Activated gamma-delta T cell (primary cell): ENCODE results near the gene EDAR.

Source experiments
- DNase-seq: peaks from one replicate; lab custom pipeline; 2025; lab: John Stamatoyannopoulos, UW
- total RNA-seq, 2 donors: gene quantifications; one replicate each; lab custom pipeline; 2026; lab: John Stamatoyannopoulos, UW

Gene EDAR
- 0.48 to 1.3 reads per million in 2 donors for total RNA-seq

DNA sequence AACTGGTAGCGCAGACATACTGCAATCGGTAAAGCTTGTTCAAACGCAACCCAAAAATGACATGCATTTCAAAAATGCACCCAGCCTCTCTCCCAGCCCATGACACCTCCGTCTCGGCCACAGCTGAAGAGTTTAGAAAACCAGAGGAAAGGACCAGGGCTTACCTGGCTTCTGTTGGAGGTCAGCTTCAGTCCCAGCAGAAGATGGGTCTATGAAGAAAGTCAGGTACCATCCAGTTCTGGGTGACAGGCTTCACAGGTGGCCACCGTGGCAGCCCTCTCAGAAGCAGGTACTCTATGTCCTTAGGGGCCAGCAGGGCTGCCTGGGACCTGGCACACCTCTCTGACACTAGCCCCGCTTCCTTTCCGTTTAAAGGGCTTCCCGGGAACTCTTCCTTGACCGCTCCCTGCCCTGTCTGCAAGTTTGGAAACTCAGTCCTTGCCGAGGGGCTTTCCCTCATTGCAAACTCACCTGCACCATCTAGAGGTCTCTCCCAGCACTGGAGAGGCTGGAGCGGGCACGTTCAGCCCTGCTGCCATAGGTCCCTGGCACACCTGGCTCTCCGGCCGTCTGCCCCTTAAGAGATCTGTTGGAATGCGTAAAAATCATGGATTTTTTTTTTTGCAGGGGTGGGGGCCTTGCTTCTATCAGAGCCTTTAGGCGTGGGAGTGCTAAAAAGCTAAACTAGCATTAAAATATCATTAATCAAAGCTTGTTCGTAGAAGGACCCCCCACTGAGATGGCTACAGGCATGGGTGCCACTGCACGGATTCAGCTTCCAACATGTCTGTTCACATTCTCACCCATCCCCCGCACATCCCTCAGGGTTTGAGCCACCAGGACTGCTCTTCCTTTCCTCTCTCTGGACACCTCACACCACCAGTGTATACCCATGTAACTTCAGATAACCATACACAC lies at the start of gene EDAR:
EDAR (minus strand) TSS at position 425 of the 918 bp plus-strand sequence. CDS start 58,206 bp downstream, outside the sequence.
- no peak for DNase-seq

GRCh38 chr2:109033171-109033570 lies 44.2 kb upstream of the EDAR start:
- DNase-seq = no peak

- no peak for DNase-seq
Measured at GRCh38 chr2:109032229-109032820, 43.3 kb upstream of the EDAR start.

- DNase-seq = peak; percentile 48
Measured at GRCh38 chr2:109031476-109032228, 42.6 kb upstream of the EDAR start.

DNA sequence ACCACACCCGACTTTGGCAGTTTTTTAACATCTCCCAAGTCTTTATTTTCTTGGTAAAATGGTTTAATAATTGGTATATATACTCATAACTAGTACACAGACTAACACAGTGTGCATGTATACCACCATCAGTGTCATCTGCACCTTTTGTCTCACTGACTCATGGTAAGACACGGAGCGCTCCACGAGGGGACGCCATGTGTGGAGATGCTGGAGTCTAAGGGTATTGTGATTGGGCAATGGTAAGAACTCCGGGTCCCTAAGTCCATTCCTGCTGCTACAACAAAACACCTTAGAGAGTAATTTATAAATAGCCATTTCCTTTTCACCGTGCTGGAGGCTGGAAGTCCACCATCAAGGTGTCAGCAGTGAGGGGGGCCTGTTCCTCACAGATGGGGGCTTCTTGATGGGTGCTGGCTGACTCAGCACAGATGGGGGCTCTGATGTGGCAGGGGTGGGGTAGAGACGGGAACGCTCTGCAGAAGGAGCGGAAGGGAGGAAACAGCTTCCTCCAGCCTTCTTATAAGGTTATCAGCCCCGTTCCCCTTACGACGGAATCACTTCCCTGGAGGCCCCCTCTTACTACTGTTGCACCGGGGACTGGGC lies 42.0 kb upstream of the EDAR start:
- no peak for DNase-seq

- DNase-seq = no peak
Measured at GRCh38 chr2:109029490-109030201, 40.6 kb upstream of the EDAR start.

- no peak for DNase-seq
Measured at GRCh38 chr2:109028738-109029489, 39.9 kb upstream of the EDAR start.

DNA sequence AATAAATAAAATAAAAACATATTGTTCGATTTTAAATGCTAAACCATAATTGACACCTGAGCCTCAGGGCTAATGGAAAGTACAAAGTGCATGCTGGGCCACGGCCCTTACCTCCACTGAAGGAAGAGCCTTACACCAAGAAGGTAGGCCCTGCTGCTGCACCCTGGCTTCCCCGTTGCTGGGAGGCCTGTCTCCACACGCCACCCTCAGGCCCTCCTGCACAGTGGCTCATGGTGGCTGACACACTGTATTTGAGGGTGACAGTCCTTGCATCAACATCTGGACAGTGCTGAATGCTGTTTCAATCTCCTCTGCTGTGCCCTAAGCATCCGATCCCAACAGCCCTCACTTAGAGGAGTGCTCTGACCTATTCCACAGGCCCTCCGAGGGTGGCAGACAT lies 39.3 kb upstream of the EDAR start:
- no peak for DNase-seq

- no peak for DNase-seq
Measured at GRCh38 chr2:109027702-109028101, 38.7 kb upstream of the EDAR start.

DNA sequence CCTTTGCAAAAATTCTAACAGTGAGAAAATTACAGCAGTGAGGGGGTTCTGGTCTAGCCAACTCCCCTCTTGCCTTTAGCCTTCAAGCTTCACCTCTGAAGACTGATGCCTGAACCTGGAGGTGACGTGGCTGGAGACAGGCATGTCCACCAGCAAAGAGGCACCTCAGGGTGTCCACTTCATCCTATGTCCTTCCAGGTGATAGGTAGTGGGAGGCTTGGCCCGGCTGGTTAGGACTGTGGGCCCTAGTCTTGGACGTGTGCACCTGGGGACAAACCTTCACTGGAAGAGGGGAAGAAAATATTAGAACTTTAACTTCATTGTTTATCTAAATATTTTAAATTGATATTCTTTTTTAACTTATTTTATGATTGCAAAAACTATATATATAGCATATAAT lies 35.5 kb upstream of the EDAR start:
- DNase-seq = no peak

GRCh38 chr2:109021895-109022300 lies 32.9 kb upstream of the EDAR start:
- no peak for DNase-seq

- no peak for DNase-seq
Measured at GRCh38 chr2:109020217-109020637, 31.2 kb upstream of the EDAR start.

DNA sequence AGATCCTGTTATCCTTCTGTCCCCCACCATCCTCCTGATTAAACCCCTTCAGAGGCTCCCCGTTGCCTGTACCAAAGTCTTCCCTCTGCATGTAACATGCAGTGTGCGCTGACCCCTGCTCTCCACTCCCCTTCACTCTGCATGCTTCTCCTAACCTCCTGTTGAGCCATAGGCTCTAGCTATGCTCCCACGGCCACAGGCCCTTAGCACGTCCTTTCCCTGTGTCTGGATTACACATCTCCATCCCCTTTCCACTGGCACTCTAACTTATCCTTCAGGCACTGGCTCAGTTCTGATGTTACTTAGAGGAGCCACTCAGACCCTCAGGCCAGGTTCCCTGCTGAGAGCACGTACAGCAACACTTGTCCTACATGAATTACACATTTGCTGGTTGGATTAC lies 29.4 kb upstream of the EDAR start:
- no peak for DNase-seq

GRCh38 chr2:109017017-109017416 lies 28.0 kb upstream of the EDAR start:
- no peak for DNase-seq

- no peak for DNase-seq
Measured at GRCh38 chr2:109016376-109016775, 27.4 kb upstream of the EDAR start.

GRCh38 chr2:109014476-109014875 lies 25.5 kb upstream of the EDAR start:
- no peak for DNase-seq

DNA sequence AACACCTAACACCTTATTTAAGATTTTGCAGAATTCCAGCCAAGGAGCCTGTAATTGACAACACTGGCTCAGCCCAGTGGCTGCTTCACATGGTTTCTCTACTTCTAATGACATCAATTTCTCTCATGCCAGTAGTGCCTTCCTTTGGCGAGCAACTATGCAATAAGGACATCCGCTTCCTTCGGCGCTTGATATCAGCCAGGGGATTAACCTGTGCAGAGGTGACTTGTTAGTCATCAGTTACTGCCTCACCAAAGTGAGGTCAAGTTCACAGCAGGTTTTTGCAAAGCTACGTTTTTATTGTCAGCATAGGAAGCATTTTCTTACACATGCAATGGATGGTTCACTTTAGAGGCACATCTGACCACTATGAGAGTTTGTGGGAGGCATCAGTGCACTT lies 24.0 kb upstream of the EDAR start:
- DNase-seq = no peak

GRCh38 chr2:109009920-109010610 lies 21.0 kb upstream of the EDAR start:
- DNase-seq = no peak

- no peak for DNase-seq
Measured at GRCh38 chr2:109006971-109007370, 18.0 kb upstream of the EDAR start.

DNA sequence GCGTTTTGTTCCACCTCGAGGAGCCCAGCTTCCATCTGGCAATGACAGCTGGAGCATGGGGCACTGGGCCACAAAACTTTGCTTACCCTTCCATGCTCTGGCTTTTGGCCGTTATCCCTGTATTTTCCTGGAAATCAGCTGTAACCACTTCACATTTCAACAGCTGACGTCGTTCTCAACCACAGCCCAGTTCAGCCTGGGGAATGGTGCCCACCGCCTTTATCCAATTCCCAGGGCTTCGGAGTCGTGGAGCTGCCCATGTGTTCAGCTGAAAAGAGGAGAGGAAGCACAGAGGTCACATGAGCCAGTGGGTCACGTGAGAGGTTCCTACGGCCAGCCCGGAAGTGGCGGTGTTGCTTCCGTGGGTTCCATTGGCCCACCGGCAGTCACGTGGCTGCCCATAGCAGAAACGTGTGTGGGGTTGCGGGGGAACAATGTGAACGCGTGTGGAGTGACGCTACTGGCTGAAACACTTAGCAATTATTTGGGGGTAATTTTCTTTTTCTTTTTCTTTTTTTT lies 16.7 kb upstream of the EDAR start:
- DNase-seq = no peak
